ENCODE results near the gene PTGES3L. TPM values are rescaled to one million over a fixed set of nuclear protein-coding genes. Genes with fewer than 3 reads are reported as not detected.

PTGES3L gene
- total and polyA plus RNA-seq, 2 of the 13 experiments (the other 11 are each of a cell fraction or from before 2014, with no cell fraction given): 1.2 to 2.9 TPM

GRCh38 chr17:43006639-43007551, 27.0 kb upstream of the PTGES3L start, which contains the start of gene IFI35 (continued):
- no peak for TF ChIP-seq AKNA (CRISPR knock-in tag; IDR thresholded peaks at IDR 0.05; ENCODE audit: borderline replicate concordance)
- no peak for TF ChIP-seq ZFP36 (IDR thresholded peaks at IDR 0.05; ENCODE audit: borderline replicate concordance, low read depth, low read length, partially characterized antibody)
- peak; percentile 14; the same call in 1 of the 2 replicates for TF ChIP-seq ZNF205 (CRISPR knock-in tag; IDR thresholded peaks at IDR 0.05)
- peak; percentile 25; the same call in 1 of the 2 replicates for TF ChIP-seq ZNF362 (CRISPR knock-in tag; IDR thresholded peaks at IDR 0.05; ENCODE audit: borderline replicate concordance)
- TF ChIP-seq NFYB (CRISPR knock-in tag; IDR thresholded peaks at IDR 0.05): no peak
- no peak for TF ChIP-seq ZNF619 (CRISPR knock-in tag; IDR thresholded peaks at IDR 0.05)
- TF ChIP-seq MIXL1 (CRISPR knock-in tag; IDR thresholded peaks at IDR 0.05): no peak; the same call in 1 of the 2 replicates
- TF ChIP-seq ZNF772 (CRISPR knock-in tag; IDR thresholded peaks at IDR 0.05): peak; percentile 69; the same call in 1 of the 2 replicates
- TF ChIP-seq PREB (CRISPR knock-in tag; IDR thresholded peaks at IDR 0.05): no peak
- TF ChIP-seq RARA (CRISPR knock-in tag; IDR thresholded peaks at IDR 0.05): no peak
- 0 out of 2 replicates have a peak, but pooled peaks have one; percentile 4 for TF ChIP-seq ETV5 (CRISPR knock-in tag; IDR thresholded peaks at IDR 0.05; ENCODE audit: borderline replicate concordance)
- no peak for TF ChIP-seq TERF1 (CRISPR knock-in tag; IDR thresholded peaks at IDR 0.05)
- TF ChIP-seq KAT2B (IDR thresholded peaks at IDR 0.05; ENCODE audit: borderline replicate concordance, low read depth, low read length): no peak
- no peak for TF ChIP-seq ZFP41 (CRISPR knock-in tag; IDR thresholded peaks at IDR 0.05; ENCODE audit: borderline replicate concordance)
- no peak for TF ChIP-seq ZNF552 (CRISPR knock-in tag; IDR thresholded peaks at IDR 0.05; ENCODE audit: borderline replicate concordance)
- TF ChIP-seq ZNF432 (CRISPR knock-in tag; IDR thresholded peaks at IDR 0.05; ENCODE audit: borderline replicate concordance): no peak
- no peak for TF ChIP-seq CBX2 (IDR thresholded peaks at IDR 0.05; ENCODE audit: low read depth, low read length)
- no peak for TF ChIP-seq CBX2 (CRISPR knock-in tag; IDR thresholded peaks at IDR 0.05; ENCODE audit: low read depth)
- TF ChIP-seq TARDBP (CRISPR knock-in tag; IDR thresholded peaks at IDR 0.05): no peak
- no peak for TF ChIP-seq KDM6A (CRISPR knock-in tag; IDR thresholded peaks at IDR 0.05; ENCODE audit: low read depth)
- no peak for TF ChIP-seq NR2F1 (CRISPR knock-in tag; IDR thresholded peaks at IDR 0.05)

Measured in HepG2 (cell line).